SIG-M5 treated with dmso at 0.1 percent for 504 hours (cell line): ENCODE measurements around the gene AIG1.
"Not testable (repeated sequence)": the region's sequence is repeated elsewhere in the genome, so short reads cannot be mapped to it uniquely, and the experiment has no call there.

Experiments
- DNase-seq: peaks from one replicate; lab custom pipeline; 2025; ENCODE audit not compliant: unreplicated experiment; lab: John Stamatoyannopoulos, UW

Gene AIG1

GRCh38 chr6:143307760-143308159 is 247.1 kb downstream of the AIG1 start:
- not testable (repeated sequence) for DNase-seq

DNA sequence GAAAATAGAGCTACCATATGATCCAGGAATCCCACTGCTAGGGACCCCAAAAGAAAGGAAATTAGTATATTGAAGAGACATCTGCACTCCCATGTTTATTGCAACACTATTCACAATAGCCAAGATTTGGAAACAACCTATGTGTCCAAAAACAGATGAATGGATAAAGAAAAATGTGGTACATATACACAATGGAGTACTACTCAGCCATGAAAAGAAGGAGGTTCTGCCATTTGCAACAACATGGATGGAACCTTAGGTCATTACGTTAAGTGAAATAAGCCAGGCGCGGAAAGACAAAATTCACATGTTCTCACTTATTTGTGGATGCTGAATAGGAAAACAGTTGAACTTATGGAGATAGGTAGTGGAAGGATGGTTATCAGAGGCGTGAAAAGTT is 252.5 kb downstream of the AIG1 start:
- DNase-seq = no peak

GRCh38 chr6:143321491-143322086 is 260.9 kb downstream of the AIG1 start:
- no peak for DNase-seq

GRCh38 chr6:143322386-143322785 is 261.7 kb downstream of the AIG1 start:
- no peak for DNase-seq

DNA sequence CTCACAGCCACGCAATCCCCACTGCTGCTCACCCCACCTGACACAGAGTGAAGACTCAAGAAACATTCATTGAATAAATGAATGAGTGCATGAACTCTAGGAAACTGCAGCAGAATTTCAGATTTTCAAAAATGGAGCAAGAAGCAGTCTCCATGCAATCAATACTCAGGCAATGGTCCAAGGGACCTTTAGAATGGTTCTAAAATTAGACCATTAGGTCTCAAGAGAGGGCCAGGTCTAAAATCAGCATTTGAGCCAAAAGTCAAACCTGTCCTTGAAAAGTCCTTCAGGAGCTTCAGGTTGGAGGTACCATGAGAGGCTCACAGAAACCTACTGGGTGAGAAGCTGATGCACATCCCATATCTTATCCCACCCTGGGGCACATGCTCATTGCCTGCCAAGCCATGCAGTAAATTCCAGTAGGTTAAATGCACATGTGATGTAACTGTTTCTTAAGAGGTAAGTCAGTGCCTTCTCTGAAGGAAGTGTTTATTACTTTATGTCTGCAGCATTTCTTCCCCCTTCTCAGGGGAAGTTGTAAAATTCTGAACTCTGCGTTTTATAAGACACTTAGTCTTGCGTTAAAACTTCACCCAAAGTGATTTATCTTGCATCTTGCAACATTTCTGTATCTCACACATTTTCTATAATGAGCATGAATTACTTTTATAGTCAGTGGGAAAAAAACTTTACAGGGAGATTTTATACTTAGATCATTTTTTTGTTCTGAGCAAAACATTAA is 263.2 kb downstream of the AIG1 start:
- peak; percentile 2 for DNase-seq

DNA sequence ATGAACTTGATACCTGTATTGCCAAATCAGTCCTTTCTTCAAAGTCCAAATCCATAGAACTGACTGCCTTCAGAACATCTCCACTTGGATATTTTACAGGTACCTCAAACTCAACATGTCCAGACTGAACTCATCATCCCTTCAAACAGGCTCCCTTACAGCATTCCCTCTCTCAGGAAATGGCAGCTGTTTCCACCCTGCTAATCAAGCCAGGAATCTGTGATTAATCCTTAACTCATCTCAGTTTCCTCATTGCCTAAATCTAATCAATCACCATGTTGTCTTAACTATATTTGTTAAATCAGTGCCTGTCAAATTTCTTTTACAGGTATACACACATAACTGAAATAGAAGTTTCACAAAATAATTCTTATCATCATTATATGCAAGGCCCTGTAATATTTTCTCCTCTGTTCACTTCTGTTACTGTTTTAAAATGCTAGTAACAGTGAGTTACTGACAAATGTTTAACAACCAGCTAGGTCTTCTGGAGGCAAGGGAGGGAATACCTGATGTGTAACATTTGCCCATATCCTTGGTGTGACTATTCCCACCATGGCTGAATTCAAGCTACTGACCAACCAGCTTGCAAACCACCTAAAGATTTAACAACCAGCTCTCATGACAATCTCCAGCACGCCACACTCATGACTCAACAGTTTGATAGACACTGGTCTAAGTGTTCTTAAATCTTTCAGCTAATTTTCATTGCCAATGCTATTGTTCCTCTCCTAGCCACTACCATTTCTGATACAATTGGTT is 264.9 kb downstream of the AIG1 start:
- DNase-seq = no peak

DNA sequence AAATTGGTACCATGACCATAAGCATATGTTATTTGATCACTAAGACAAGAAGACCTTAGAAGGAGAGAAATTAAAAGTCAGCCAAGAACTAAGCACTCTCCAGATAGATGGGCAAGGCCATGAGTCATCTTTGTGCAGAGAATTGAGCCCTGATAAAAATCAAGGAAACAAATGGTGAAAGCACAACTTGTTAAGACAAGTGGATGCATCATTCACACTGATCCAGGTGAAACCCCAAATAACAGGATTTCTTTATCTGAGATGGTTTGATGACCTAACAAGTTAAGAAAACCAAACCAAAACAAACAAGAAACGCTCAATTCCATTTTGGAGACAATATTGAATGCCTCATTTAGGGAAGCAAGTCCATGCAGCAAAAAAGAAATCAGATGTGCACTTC is 268.2 kb downstream of the AIG1 start:
- DNase-seq = no peak

DNA sequence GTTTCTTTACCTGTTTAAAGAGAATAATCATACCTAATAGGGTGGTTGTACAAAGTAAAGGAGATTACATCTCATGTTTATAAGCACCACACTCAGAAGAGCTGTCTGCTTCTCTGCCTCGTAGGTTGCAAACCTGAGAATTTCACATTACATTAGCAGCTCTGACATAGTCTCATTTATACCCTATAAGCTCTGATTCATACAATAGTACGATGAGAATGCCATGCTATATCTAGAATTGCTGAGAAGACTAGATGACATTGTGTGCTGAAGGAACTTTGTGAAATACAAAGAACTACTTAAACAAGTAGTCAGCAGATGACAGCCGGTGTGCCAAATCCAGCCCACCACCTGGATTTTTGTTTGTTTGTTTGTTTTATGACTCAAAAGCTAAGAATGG is 268.6 kb downstream of the AIG1 start:
- no peak for DNase-seq

- DNase-seq = no peak
Measured at GRCh38 chr6:143331362-143331761, 270.7 kb downstream of the AIG1 start.

DNA sequence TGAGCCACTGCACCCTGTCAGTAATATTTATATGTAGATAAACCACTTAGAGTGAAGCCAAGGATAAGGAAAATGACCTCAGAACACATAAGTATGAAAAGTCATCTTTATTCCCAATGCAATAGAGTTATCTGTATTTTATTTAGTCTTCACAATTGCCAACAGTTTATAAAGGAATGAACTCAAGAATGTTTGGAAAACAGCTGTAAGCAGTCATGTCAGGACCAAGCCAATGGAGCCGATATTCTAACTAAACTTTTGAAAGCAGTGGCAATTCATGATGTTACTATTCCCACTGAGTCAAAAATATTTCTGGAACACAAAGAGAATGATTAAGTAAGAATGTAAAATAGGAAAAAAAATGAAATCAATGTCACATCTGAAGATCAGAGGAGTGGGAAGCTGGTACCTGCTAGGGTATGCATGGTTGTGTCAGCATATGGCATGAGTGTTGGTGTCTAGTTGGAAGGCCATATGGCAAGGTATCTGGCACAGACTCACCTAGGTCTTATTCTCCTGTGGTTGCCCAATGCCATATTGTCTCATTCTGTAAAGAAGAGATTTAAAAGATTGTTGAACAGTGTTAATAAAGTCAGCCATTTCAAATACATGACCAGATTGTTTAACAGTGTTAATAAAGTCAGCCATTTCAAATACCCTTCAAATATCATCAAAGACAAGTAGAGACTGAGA is 271.6 kb downstream of the AIG1 start:
- DNase-seq = no peak

- DNase-seq = no peak
Measured at GRCh38 chr6:143333081-143333480, 272.4 kb downstream of the AIG1 start.

- DNase-seq = no peak
Measured at GRCh38 chr6:143333749-143334520, 273.2 kb downstream of the AIG1 start.

DNA sequence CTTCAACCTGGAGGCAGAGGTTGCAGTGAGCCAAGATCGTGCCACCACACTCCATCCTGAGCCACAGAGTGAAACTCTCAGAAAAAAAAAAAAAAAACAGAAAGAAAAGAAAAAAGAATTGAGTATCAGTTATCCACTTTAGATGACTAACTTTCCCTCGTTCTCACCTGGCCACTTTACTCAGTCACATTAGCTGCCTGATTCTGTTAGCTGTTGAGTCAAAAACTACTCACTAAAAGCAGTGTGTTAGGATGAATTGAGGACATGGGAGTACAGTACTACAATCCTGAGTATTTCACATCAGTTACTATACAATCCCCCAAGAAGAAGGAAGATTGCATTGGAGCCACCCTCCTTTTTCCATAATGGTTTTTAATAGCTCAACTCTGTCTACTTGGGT is 275.2 kb downstream of the AIG1 start:
- no peak for DNase-seq

DNA sequence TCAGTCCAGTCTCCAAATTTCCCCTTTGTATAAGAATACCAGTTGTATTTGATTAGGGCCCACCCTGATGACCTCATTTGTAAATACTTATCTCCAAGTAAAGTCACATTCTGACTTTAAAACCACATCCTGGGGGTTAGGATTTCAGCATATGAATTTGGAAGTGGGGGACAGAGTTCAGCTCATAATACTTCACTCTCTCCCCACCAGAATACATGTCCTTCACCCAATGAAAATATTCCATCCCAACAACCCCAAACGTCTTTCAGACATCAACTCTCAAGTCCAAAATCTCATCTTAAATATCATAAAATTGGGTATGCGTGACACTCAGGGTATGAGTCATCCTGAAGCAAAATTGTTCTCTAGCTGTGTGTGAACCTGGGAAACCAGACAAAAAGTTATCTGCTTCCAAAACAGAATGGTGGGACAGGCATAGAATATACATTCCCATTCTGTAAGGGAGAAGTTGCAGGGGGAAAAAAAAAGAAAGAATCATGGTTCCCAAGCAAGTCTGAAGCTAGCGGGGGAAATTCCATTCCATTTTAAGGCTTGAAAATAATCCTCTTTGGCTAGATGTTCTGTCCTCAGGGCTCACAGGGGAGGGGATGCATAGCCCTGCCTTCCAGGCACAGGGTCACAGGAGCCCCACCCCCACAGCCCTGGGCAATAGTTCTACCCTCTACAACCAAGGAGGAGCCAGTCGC is 275.9 kb downstream of the AIG1 start:
- no peak for DNase-seq

GRCh38 chr6:143337201-143337949 is 276.7 kb downstream of the AIG1 start:
- DNase-seq = no peak

- DNase-seq = no peak
Measured at GRCh38 chr6:143339223-143339622, 278.5 kb downstream of the AIG1 start.

DNA sequence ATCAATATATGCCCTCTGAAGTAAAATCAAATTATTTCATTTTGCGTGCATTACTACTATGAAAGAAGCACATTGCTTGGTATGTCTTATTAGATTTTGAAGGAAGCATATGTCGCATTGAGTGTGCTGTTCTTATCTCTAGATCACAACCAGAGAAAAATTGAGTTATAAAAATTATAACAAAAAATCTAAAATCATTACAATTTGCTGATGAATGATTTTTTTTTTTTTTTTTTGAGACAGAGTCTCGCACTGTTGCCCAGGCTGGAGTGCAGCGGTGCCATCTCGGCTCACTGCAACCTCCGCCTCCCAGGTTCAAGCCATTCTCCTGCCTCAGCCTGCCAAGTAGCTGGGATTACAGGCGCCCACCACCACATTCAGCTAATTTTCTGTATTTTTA is 284.8 kb downstream of the AIG1 start:
- not testable (repeated sequence) for DNase-seq

DNA sequence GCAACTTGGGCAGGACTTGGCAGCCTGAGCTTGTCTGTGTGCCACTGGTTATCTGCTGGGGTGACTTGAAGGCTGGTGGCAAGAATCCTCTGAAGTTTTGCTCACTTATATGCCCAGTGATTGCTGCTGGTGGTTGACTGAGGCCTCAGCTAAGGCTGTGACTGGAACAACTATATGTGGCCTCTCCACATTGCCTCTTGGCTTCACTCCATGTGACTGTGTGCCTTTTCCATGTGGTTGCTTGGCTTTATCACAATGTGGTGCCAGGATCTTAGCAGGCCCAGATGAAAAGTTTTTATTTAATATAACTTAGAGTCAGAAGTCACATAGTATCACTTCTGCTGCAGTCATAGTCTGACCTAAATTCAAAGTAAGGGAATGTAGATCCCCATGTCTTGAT is 285.3 kb downstream of the AIG1 start:
- DNase-seq = no peak

GRCh38 chr6:143348531-143348930 is 287.8 kb downstream of the AIG1 start:
- DNase-seq = no peak

DNA sequence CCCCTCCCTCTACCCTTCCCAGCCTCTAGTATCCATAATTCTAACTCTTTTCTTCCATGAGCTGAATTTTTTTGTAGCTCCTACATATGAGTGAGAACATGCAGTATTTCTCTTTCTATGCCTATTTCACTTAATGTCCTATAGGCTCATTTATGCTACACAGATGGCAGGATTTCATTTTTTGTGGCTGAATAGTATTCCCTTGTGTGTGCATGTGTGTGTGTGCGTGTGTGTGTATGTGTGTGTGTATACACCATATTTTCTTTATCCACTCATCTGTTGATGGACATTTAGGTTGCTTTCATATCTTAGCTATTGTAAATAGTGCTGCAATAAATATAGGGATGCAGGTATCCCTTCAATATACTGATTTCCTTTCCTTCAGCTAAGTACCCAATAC is 288.8 kb downstream of the AIG1 start:
- no peak for DNase-seq
